ENCODE measurements around the gene LRRC3. TPM values are rescaled to one million over a fixed set of nuclear protein-coding genes. Genes with fewer than 3 reads are reported as not detected.

LRRC3 gene
- total RNA-seq, 2 experiments from 2014 or later: not detected

- Histone ChIP-seq H3K4me3 (ENCODE audit: low read depth, low read length, poor library complexity, severe bottlenecking) (no peak overlapping the region), H3K9me2 (ENCODE audit: insufficient read depth, low read length) (no peaks in the 10 kb centered on the region), H2AFZ (ENCODE audit: low read length) (no peak overlapping the region), H3K36me3 (ENCODE audit: insufficient read depth, low read length) (no peaks in the 10 kb centered on the region), H3K9me3 (ENCODE audit: low read length) (no peaks in the 10 kb centered on the region), H3K4me2 (ENCODE audit: low read length) (no peak overlapping the region), H3K27ac (ENCODE audit: low read depth, low read length, poor library complexity, severe bottlenecking) (no peak overlapping the region), H4K20me1 (ENCODE audit: insufficient read depth, low read length) (no peaks in the 10 kb centered on the region), H3K79me2 (ENCODE audit: insufficient read depth, low read depth, low read length) (no peaks in the 10 kb centered on the region), H3K4me1 (ENCODE audit: insufficient read depth, low read length, poor library complexity, severe bottlenecking) (no peaks in the 10 kb centered on the region)
- TF ChIP-seq CTCF (conservative IDR thresholded peaks at IDR 0.05; ENCODE audit: low read length) (no peak), EZH2phosphoT487 (IDR thresholded peaks at IDR 0.05; ENCODE audit: borderline replicate concordance, low read depth, low read length) (no peak)
- no peak for DNase-seq (ENCODE audit: low spot score)
- no TSS peak for BruUV-seq (replicated peaks)
- intact Hi-C loops (cut with micrococcal nuclease; ENCODE audit: unreplicated experiment): no loop called here
- POLR2A ChIA-PET: no interaction called here
- CTCF ChIA-PET (ENCODE audit: unreplicated experiment): no interaction called here
These were observed 6.6 kb upstream of the LRRC3 start for GRCh38 chr21:44448651-44449131.

GRCh38 chr21:44449473-44450363 lies 5.6 kb upstream of the LRRC3 start:
- POLR2A ChIA-PET: no interaction called here
- H3K4me2 ChIP-seq (ENCODE audit: low read length): no peak overlapping the region
- no peaks in the 10 kb centered on the region for H4K20me1 ChIP-seq (ENCODE audit: insufficient read depth, low read length)
- no peaks in the 10 kb centered on the region for H3K4me1 ChIP-seq (ENCODE audit: insufficient read depth, low read length, poor library complexity, severe bottlenecking)
- H3K36me3 ChIP-seq (ENCODE audit: insufficient read depth, low read length): no peaks in the 10 kb centered on the region
- BruUV-seq (replicated peaks): no TSS peak
- no peak overlapping the region for H2AFZ ChIP-seq (ENCODE audit: low read length)
- intact Hi-C loops (cut with micrococcal nuclease; ENCODE audit: unreplicated experiment): no loop called here
- H3K79me2 ChIP-seq (ENCODE audit: insufficient read depth, low read depth, low read length): no peaks in the 10 kb centered on the region
- H3K9me2 ChIP-seq (ENCODE audit: insufficient read depth, low read length): no peaks in the 10 kb centered on the region
- H3K4me3 ChIP-seq (ENCODE audit: low read depth, low read length, poor library complexity, severe bottlenecking): no peak overlapping the region
- TF ChIP-seq EZH2phosphoT487 (IDR thresholded peaks at IDR 0.05; ENCODE audit: borderline replicate concordance, low read depth, low read length): no peak
- TF ChIP-seq CTCF (conservative IDR thresholded peaks at IDR 0.05; ENCODE audit: low read length): no peak
- DNase-seq (ENCODE audit: low spot score): no peak
- CTCF ChIA-PET (ENCODE audit: unreplicated experiment): no interaction called here
- H3K27ac ChIP-seq (ENCODE audit: low read depth, low read length, poor library complexity, severe bottlenecking): no peak overlapping the region
- no peaks in the 10 kb centered on the region for H3K9me3 ChIP-seq (ENCODE audit: low read length)

GRCh38 chr21:44450402-44450801 lies 4.9 kb upstream of the LRRC3 start:
- H3K4me1 ChIP-seq (ENCODE audit: insufficient read depth, low read length, poor library complexity, severe bottlenecking): no peaks in the 10 kb centered on the region
- no TSS peak for BruUV-seq (replicated peaks)
- no peaks in the 10 kb centered on the region for H4K20me1 ChIP-seq (ENCODE audit: insufficient read depth, low read length)
- ChIA-PET CTCF (ENCODE audit: unreplicated experiment) (no interaction called here), POLR2A (no interaction called here)
- intact Hi-C loops (cut with micrococcal nuclease; ENCODE audit: unreplicated experiment): no loop called here
- H3K4me2 ChIP-seq (ENCODE audit: low read length): no peak overlapping the region
- no peak overlapping the region for H3K27ac ChIP-seq (ENCODE audit: low read depth, low read length, poor library complexity, severe bottlenecking)
- no peaks in the 10 kb centered on the region for H3K9me2 ChIP-seq (ENCODE audit: insufficient read depth, low read length)
- H3K36me3 ChIP-seq (ENCODE audit: insufficient read depth, low read length): no peaks in the 10 kb centered on the region
- TF ChIP-seq CTCF (conservative IDR thresholded peaks at IDR 0.05; ENCODE audit: low read length) (no peak), EZH2phosphoT487 (IDR thresholded peaks at IDR 0.05; ENCODE audit: borderline replicate concordance, low read depth, low read length) (no peak)
- H2AFZ ChIP-seq (ENCODE audit: low read length): no peak overlapping the region
- DNase-seq (ENCODE audit: low spot score): no peak
- H3K79me2 ChIP-seq (ENCODE audit: insufficient read depth, low read depth, low read length): no peaks in the 10 kb centered on the region
- H3K4me3 ChIP-seq (ENCODE audit: low read depth, low read length, poor library complexity, severe bottlenecking): no peak overlapping the region
- no peaks in the 10 kb centered on the region for H3K9me3 ChIP-seq (ENCODE audit: low read length)
